ENCODE measurements around the gene KCNJ5. TPM values are rescaled to one million over a fixed set of nuclear protein-coding genes. Genes with fewer than 3 reads are reported as not detected.

KCNJ5 gene
- polyA plus RNA-seq, 1 donor (not counting 4 experiments of a cell fraction or from before 2014, with no cell fraction given) = 0.59 TPM

- dilution Hi-C loops (cut with MboI; ENCODE audit: extremely low pct_ligation_motif_present, low sequenced_read_pairs) = no loop called here
- TF ChIP-seq EZH2 (IDR thresholded peaks at IDR 0.05; ENCODE audit: low read length) = no peak
- no peak for TF ChIP-seq CTCF (optimal IDR thresholded peaks at IDR 0.05 in 1 of 3, IDR thresholded peaks at IDR 0.05 in 1 of 3, conservative IDR thresholded peaks at IDR 0.05 in 1 of 3; ENCODE audit: extremely low read depth in 1 of 3, insufficient read depth in 2 of 3, low read length in 3 of 3)
- FAIRE-seq (no peak), DNase-seq (ENCODE audit: low read depth, low spot score) (no peak)
- no peaks in the 10 kb centered on the region for H3K79me2 ChIP-seq (ENCODE audit: control insufficient read depth, insufficient read depth, low read length)
- no peak overlapping the region for H3K4me2 ChIP-seq (ENCODE audit: control insufficient read depth, extremely low read depth, insufficient read depth, low read depth, low read length)
- H3K4me3 ChIP-seq (ENCODE audit: control insufficient read depth in 2 of 3, extremely low read depth in 1 of 3, insufficient read depth in 2 of 3, low read depth in 1 of 3, low read length in 3 of 3) = no peak overlapping the region
- H3K4me1 ChIP-seq (ENCODE audit: control insufficient read depth, extremely low read depth, insufficient read depth, low read length) = no peaks in the 10 kb centered on the region
- no peaks in the 10 kb centered on the region for H3K9me1 ChIP-seq (ENCODE audit: control insufficient read depth, extremely low read depth, insufficient read depth, low read length)
- H3K9ac ChIP-seq (ENCODE audit: control insufficient read depth, extremely low read depth, insufficient read depth, low read length) = no peak overlapping the region
- no peaks in the 10 kb centered on the region for H3K9me3 ChIP-seq (ENCODE audit: control insufficient read depth, low read depth, low read length)
- no peak overlapping the region for H3K27ac ChIP-seq (ENCODE audit: control insufficient read depth, insufficient read depth, low read length)
- H3K36me3 ChIP-seq (ENCODE audit: control insufficient read depth in 2 of 2, extremely low read depth in 1 of 2, insufficient read depth in 2 of 2, low read length in 2 of 2) = no peaks in the 10 kb centered on the region
- no peak overlapping the region for H2AFZ ChIP-seq (ENCODE audit: control insufficient read depth, low read length)
- no peaks in the 10 kb centered on the region for H4K20me1 ChIP-seq (ENCODE audit: control insufficient read depth, extremely low read depth, insufficient read depth, low read length)
- H3K27me3 ChIP-seq (ENCODE audit: control insufficient read depth, extremely low read depth, insufficient read depth, low read length) = no peaks in the 10 kb centered on the region
These were observed 38.7 kb upstream of the KCNJ5 start for GRCh38 chr11:128852327-128853023.

GRCh38 chr11:128853559-128853958 is 37.6 kb upstream of the KCNJ5 start:
- H3K4me2 ChIP-seq (ENCODE audit: control insufficient read depth, extremely low read depth, insufficient read depth, low read depth, low read length) = no peak overlapping the region
- no peaks in the 10 kb centered on the region for H3K36me3 ChIP-seq (ENCODE audit: control insufficient read depth in 2 of 2, extremely low read depth in 1 of 2, insufficient read depth in 2 of 2, low read length in 2 of 2)
- no peaks in the 10 kb centered on the region for H3K27me3 ChIP-seq (ENCODE audit: control insufficient read depth, extremely low read depth, insufficient read depth, low read length)
- no peak overlapping the region for H2AFZ ChIP-seq (ENCODE audit: control insufficient read depth, low read length)
- no peak overlapping the region for H3K4me3 ChIP-seq (ENCODE audit: control insufficient read depth in 2 of 3, extremely low read depth in 1 of 3, insufficient read depth in 2 of 3, low read depth in 1 of 3, low read length in 3 of 3)
- dilution Hi-C loops (cut with MboI; ENCODE audit: extremely low pct_ligation_motif_present, low sequenced_read_pairs) = no loop called here
- H3K27ac ChIP-seq (ENCODE audit: control insufficient read depth, insufficient read depth, low read length) = no peak overlapping the region
- FAIRE-seq = no peak
- H3K9ac ChIP-seq (ENCODE audit: control insufficient read depth, extremely low read depth, insufficient read depth, low read length) = no peak overlapping the region
- no peaks in the 10 kb centered on the region for H3K79me2 ChIP-seq (ENCODE audit: control insufficient read depth, insufficient read depth, low read length)
- no peaks in the 10 kb centered on the region for H3K9me1 ChIP-seq (ENCODE audit: control insufficient read depth, extremely low read depth, insufficient read depth, low read length)
- no peaks in the 10 kb centered on the region for H4K20me1 ChIP-seq (ENCODE audit: control insufficient read depth, extremely low read depth, insufficient read depth, low read length)
- TF ChIP-seq EZH2 (IDR thresholded peaks at IDR 0.05; ENCODE audit: low read length) = no peak
- no peak for TF ChIP-seq CTCF (optimal IDR thresholded peaks at IDR 0.05 in 1 of 3, IDR thresholded peaks at IDR 0.05 in 1 of 3, conservative IDR thresholded peaks at IDR 0.05 in 1 of 3; ENCODE audit: extremely low read depth in 1 of 3, insufficient read depth in 2 of 3, low read length in 3 of 3)
- H3K9me3 ChIP-seq (ENCODE audit: control insufficient read depth, low read depth, low read length) = no peaks in the 10 kb centered on the region
- DNase-seq (ENCODE audit: low read depth, low spot score) = no peak
- no peaks in the 10 kb centered on the region for H3K4me1 ChIP-seq (ENCODE audit: control insufficient read depth, extremely low read depth, insufficient read depth, low read length)
